Ureter (tissue), 1 donor: Measurements from ENCODE around the gene OLAH. TPM values are rescaled to one million over a fixed set of nuclear protein-coding genes. Genes with fewer than 3 reads are reported as not detected.
"Not testable (repeated sequence)": the region's sequence is repeated elsewhere in the genome, so short reads cannot be mapped to it uniquely, and the experiment has no call there.

Experiments used
- DNase-seq: peaks from one replicate; pipeline ENCODE4 v3.0.0-alpha.2; 2020; ENCODE audit warnings: low spot score
- total RNA-seq: library from RNA; stranded (reverse); gene quantifications from one replicate; pipeline ENCODE4 v1.2.4, GENCODE V29; 2023
- donor health status: DM: yes; HTN: yes; CAD: no.

Gene OLAH
- not detected for total RNA-seq

DNA sequence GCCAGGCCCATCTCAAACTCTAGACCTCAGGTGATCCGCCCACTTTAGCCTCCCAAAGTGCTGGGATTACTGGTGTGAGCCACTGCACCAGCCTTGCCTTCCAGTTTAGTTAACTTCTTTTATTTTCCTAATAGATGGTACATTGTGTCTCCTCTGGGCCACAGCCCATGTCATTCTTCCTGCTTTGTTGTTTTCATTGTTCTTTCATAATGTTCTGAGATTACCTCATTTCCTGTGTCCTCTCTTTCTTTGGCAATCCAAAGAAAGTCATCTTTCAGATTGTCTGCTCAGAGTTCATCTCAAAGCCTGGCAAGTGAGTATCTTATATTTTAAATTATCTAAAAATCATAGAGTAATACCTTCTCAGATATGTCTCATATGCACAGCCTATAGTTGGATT, at the start of gene OLAH:
Gene OLAH, plus strand, starts transcription at position 270 of the 400 bp plus-strand sequence. CDS start 3,346 bp downstream, outside the sequence.
- no peak for DNase-seq

DNA sequence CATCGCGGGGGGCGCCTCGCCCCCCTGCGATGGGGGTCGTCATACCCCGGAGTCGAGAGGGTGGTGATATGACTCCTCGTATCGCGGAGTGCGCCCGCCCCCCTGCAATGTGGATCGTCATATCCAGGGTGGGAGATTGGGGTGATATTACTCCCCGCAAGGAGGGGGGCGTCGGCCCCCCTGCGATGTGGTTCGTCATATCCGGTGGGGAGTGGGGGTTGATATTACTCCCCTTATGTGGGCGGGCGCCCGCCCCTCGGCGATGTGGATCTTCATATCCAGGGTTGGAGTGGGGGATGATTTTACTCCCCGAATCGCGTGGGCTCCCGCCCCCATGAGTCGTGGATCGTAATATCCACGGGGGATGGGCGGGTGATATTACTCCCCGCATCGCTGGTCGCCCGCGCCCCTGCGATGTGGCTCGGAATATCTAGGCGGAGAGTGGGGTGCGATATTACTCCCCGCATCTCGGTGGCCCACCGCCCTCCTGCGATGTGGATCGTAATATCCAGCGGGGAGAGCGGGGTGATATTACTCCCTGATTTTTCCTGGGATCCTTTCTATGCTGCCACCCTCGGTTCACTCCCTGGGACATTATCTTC, 47.7 kb upstream of the OLAH start:
- DNase-seq = no peak

DNA sequence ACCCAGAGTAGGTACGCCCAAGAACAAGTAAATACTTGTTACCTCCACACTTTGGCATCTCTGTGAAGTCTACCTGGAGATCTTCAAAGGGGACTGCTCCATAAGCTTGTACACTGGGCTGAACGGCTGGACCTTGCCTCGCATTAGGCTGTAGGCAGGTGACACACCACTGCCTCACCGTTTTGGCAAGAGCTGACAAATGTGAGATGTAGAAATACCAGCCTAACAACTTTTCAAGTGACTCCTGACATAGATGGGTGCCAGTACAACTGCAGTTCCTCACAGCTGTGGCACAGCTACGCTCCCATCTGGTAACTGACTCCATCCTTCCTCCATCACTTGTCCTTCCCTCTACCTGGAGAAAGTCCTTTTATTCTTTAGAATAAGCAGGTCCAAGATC, 30.2 kb upstream of the OLAH start:
- DNase-seq = peak; percentile 60

DNA sequence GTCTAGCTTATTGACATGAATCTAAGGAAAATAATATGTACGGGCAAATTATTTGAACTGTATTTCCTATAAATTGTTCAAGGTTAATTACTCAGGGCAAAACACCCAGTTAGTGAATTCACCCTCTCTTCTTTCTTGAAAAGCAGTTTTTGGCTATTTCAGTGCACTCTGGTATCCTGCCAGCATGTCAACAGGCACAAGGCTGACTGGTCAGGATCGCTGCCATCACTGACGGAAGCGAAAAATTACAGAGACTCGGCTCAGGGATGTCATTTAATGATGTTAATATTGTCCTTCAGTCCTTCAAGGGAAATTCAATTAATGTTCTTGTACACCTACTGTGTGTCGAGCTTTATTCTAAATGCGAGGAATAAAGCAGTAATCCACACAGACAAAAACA, 28.3 kb upstream of the OLAH start:
- DNase-seq = no peak

DNA sequence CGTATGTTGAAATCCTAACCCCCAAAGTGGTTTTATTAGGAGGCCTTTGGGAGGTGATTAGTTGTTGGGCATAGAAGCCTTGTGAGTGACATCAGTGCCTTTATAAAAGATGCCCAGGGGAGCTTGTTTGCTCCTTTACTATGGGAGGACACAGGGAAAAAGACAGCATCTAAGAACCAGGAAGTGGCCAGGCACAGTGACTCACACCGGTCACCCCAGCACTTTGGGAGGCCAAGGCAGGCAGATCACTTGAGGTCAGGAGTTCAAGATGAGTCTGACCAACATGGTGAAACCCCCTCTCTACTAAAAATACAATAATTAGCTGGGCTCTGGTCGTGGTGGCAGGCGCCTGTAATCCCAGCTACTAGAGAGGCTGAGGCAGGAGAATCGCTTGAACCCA, 22.8 kb upstream of the OLAH start:
- not testable (repeated sequence) for DNase-seq

DNA sequence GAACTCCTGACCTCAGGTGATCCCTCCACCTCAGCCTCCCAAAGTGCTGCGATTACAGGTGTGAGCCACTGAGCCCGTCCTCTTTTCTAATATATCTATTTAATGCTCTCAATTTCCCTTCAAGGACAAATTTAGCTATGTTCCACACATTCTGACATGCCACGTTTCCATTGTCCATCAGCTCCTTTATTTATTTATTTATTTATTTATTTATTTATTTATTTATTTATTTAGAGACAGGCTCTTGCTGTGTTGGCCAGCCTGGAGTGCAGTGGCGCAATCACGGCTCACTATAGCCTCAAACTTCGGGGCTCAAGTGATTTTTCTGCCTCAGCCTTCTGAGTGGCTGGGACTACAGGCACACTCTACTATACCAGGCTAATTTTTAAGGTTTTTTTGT, 20.7 kb upstream of the OLAH start:
- DNase-seq = not testable (repeated sequence)

DNA sequence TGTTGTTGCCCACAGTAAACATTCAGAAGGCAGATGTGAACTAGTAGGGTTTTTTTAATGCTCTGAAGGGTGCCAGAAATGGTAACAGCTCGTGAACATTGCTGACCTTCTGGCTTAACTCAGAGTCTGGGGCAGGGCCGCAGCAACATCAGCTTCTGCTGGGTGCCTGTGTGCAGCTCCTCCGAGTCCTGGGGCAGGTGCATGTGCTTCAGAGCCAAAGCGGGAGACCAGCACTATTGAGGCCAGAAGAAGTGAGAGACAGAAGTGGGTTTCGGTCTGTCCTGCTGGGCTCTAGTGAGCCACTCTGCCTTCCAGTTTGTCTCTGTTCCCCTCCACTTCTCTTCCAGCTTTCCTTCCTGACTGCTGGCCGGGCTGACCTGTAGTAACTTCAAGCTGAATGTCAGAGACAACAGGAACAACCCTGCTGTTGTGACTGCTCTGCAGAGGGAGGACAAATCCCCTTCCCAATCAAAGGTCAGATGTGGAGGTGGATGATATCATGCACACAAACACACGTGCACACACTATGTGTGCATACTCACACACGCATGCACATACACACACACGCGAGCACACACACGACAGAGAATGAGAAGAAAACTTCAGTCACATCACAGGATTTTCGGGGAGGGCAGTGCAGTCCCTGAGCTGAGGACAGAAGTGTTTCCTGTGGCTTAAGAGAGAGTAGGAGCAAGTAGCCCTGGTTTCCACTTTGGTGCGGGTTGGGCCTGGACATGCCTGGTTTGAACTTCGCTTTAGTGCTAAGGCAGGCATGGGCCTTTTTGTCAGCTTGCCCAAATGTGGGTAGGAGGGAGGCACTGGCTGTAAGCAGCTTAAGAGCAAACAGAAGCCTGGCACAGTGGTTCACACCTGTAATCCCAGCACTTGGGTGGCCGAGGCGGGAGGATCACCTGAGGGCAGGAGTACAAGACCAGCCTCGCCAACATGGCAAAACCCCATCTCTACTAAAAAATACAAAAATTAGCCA, 19.4 kb upstream of the OLAH start:
- DNase-seq = peak; percentile 64

DNA sequence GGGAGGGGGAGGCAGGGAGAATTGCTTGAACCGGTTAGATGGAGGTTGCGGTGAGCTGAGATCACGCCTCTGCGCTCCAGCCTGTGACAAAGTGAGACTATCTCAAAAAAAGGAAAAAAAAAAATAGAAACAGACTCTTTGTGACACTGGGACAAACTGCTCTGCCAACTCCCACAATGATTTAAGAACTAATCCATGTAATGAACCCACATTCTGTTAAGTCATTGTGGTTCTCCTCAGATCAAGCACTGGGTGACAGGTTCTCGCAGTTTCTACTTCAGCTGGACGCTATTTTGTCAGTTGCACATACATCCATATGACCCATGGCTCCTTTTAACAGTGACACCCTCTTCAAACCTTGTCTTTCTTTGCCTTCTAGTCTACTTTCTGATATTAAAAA, 18.7 kb upstream of the OLAH start:
- DNase-seq = not testable (repeated sequence)

DNA sequence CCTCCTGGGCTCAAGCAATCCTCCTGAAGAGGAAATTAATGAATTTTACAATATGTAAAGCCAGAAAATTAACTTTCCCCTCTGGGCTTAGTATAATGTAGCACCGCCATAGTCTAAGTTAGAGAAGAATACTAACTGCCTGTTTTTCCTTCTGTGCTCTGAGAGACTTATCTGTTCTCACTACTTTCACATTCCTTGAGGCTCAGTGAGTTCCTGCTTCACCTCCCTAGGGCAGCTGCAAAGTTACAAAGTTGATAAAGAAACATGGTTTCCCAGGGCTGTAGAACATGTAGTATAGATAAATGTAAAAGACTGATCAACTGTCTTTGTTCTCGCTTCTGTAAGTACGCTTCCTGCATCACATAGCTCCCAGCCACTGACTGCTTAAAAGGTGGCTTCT, 16.0 kb upstream of the OLAH start:
- DNase-seq = no peak

DNA sequence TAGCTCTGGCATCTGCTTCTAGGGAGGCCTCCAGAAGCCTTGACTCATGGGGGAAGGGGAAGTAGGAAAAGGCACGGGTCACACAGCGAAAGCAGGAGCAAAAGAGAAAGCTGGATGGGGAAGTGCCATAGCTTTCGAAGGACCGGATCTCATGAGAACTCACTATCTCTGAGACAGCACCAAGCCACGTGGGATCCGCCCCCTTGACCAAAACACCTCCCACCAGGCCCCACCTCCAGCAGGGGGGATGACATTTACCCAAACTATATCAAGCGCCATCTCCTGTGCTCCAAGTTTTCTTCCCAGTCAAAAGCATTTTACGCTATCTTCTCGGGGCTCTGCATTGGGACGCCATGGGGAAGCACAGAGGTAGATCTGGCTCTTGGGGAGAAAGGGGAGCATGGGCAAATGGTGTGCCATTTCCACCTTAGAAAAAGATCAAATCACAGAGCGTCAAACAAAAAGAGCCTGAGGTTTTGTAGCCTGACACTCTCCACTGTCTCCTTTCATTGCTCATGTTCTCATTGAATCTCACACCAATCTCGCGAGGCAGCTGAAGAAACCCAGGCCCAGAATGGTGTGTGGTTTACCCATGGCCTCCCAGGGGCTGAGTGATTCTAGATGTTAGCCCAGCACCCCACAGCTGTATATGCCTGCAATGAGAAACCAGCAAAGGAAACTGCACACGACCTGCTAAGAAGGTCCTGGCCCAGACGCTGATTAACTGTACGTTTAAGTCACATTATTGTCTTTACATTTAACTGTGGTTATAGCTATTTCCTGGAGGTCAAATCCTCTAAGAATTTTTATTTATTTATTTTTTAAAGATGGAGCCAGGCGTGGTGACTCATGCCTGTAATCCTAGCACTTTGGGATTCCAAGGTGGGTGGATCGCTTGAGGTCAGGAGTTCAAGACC, 8.1 kb upstream of the OLAH start:
- DNase-seq = no peak

DNA sequence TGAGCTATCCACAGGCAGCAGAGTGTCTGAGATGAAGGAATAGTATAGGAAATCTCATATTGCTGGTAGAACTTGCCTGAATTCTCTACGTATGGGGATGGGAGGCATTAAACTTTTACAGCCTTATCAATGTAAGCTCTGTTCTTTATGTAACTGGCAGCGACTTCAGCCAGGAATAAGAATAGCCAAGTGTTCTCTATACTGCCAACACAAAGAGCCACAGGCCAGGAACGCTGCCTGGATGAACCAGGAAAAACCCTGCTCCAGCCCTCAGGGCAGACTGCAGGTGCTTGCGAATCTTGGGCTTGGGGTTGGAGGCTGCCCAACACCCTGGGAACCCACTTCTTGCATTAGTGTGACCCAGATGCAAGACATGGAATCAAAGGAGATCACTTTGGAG, 6.1 kb upstream of the OLAH start:
- DNase-seq = no peak

DNA sequence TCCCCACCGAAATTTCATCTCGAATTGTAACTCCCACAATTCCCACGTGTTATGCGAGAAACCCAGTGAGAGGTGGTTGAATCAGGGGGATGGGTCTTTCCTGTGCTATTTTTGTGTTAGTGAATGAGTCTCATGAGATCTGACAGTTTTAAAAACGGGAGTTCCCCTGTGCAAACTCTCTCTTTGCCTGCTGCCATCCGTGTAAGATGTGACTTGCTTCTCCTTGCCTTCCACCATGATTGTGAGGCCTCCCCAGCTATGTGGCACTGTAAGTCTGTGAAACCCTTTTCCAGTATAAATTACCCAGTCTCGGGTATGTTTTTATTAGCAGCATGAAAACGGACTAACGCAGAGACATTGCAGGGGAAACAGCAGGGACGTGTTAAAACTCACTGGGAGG, 5.3 kb upstream of the OLAH start:
- DNase-seq = no peak

DNA sequence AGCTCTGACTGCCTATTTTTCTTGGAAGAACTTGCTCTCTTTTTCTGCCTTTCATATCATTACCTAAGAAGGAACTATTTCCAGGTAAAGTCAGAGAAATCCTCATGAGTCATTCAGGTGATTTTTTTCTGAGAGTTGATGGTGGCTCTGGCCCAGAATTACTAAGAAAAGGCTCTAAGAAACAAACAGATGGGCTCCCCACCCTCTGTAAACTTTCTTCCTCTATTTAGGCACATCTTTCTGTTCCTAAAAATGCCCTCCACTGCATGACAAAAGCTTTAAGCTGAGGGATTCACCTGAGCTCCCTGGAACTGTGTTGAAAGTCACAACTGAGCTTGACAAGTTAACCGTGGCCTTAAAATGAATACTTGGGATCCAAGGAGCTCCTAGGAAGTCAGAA, 1.6 kb downstream of the OLAH start:
- DNase-seq = no peak

DNA sequence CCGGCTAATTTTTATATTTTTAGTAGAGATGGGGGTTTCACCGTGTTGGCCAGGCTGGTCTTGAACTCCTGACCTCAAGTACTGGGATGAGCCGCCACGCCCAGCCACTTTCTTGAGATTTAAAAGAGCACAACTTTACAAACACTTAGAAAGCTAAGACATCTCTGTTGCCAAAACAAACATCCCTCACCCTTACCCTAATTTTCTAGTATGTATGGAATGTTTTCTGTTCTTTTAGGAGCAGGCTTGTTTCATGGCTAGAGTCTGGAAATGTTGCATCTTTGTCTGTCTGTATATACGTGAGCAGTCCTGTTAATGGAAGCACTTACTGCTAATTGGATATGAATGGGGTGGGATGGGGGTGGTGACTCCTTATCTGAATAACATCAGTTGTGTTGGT, 2.9 kb downstream of the OLAH start:
- DNase-seq = no peak

DNA sequence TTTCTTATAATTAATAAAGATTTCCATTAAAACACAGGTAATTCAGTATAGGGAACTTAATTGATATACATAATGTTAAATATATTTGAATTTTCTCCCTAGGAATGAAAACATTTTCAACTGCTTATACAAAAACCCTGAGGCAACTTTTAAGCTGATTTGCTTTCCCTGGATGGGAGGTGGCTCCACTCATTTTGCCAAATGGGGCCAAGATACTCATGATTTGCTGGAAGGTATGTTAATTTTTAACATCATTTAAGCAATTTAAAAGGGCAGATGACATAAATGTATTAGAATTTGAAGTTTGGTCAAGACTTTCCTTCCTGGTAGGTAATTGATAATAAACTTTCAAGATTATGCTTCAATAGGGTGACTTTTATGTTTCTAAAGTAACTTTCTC, 5.8 kb downstream of the OLAH start:
- no peak for DNase-seq

DNA sequence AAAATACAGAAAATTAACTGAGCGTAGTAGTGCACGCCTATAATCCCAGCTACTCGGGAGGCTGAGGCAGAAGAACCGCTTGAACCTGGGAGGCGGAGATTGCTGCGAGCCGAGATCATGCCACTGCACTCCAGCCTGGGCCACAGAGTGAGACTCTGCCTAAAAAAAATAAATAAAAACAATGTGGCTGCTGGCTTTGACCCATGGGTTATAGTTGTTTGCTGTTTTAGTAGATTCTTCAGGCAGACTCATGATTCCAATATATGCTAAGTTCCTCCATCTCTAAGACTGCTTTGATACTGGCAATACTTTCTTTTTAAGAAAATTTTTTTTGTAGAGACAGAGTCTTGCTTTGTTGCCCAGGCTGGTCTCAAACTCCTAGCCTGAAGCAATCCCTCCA, 8.4 kb downstream of the OLAH start:
- DNase-seq = no peak

DNA sequence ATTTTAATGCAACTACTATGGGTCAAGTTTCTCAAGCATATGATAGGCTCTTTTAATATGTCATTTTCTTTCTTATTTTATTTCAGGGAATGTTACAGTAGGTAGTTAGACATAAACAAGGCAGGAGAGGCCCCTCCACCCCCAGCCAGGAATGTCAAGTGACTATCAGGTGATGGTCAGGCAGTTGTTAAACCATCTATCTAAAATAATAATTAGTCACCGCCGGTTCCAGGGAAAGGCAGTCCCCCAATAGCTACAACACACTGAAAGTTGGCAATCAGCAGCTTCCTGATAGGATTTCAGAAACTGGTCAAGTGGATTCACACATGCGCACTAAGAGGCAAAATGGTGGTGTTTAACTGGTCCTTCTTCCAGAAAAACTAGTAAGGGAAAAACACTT, 9.3 kb downstream of the OLAH start:
- no peak for DNase-seq

DNA sequence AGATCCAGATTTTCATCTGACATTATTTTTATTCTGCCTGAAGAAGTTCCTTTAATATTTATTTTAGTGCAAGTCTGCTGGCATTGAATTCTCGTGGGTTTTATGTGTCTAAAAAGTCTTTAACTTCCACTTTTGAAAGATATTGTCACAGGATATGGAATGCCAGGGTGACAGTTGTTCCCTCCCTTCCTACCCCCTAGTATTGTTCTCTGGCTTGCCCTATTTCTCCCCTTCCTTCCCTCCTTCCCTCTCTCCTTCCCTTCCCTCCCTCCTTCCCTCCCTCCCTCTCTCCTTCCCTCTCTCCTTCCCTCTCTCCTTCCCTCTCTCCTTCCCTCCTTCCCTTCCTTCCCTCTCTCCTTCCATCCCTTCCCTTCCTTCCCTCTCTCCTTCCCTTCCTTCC, 14.9 kb downstream of the OLAH start:
- no peak for DNase-seq

DNA sequence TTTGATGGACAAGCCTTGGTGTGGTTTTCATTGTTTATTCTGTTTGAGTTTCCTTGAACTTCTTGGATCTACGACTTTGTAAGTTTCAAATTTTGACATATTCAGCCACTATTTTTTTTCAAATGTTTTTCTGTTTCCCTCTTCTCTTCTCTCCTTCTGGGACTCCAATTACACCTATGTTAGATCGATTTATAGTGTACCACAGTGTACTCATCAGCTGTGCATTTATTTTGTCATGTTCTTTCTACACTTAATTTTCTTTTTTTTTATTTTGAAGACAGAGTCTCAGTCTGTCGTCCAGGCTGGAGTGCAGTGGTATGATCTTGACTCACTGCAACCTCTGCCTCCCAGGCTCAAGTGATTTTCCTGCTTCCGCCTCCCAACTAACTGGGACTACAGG, 16.2 kb downstream of the OLAH start:
- no peak for DNase-seq

DNA sequence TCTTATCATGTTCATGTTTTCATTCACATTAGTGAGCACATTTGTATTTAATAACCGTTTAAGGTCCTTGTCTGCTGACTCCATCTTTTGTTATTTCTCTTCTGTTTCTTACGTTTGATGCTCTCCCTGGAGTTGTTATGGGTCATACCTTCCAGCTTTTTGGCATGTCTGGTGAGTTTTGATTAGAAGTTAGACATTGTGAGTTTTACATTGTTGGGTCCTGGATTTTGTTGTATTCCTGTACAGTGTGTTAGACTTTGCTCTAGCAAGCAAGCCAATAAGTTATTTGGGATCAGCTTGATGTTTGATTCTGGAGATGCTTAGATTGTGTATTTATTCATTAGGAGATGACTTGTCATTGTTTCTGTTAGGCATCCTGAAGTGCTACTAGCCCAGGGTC, 16.9 kb downstream of the OLAH start:
- no peak for DNase-seq

DNA sequence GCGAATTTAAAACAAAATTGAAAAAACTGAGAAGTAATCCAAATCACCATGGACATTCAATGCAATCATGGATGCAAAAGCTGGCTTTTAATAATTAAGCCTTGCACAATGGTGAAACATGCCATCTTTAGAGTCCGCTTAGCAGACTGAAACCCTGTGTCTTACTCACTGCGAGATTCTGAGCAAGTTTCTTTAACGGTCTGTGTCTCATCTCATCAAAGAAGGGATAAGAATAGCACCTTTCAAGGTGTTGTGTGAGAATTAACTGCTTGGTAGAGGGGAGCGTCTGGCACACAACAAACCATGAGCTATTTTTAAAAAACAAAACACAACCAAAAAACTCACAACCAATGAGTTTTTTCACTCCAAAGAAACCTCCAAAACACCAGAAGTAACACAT, 23.4 kb downstream of the OLAH start:
- no peak for DNase-seq

DNA sequence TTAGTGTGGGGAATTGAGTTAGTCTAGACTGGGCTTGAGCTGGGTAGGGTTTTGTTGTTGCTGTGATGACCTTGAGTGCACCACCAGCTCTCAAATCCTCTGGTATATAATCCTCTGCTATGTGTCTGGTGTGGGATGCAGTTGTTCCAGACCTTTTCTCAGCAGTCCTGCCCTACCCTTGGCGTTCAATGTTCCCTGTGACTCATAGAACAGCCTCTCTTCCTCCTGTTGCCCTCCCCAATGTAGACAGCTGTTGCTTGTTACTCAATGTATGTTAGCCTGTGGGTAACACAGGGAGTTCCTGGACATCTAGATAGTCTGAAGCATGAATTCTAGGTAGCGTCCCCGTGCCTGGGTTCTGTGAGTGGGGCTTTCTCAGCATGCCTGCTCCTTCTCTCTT, 25.1 kb downstream of the OLAH start:
- DNase-seq = no peak
